ENCODE results near the gene RFTN1.

DNA sequence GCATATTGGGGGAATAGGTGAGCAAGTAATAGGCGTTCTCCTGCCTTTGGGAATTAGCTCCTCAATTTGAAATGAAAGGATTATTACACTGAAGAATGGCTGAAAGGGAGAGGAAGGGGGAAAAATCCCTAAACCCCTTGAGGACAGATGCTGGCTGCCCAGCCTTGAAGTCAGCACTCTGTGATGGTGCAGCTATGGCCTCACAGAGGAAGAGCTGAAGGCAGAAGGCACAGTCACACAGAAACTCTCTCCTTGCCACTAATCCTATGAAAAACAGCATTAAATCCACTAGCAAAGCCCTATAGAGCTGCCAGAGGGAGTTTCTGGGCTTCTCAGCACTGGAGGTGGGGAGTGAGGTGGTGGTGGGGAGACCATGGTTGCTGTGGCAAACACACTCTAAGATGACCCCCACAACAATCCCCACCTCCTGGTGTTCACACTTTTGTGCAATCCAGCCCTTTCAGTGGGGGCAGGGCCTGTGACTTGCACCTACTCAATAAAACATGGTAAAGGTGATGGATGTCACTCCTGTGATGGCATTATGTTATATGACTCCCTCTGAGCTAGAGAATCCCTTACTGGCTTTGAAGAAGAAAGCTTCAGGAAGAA lies 101.2 kb downstream of the RFTN1 start:
- TF ChIP-seq, protein P1, sequence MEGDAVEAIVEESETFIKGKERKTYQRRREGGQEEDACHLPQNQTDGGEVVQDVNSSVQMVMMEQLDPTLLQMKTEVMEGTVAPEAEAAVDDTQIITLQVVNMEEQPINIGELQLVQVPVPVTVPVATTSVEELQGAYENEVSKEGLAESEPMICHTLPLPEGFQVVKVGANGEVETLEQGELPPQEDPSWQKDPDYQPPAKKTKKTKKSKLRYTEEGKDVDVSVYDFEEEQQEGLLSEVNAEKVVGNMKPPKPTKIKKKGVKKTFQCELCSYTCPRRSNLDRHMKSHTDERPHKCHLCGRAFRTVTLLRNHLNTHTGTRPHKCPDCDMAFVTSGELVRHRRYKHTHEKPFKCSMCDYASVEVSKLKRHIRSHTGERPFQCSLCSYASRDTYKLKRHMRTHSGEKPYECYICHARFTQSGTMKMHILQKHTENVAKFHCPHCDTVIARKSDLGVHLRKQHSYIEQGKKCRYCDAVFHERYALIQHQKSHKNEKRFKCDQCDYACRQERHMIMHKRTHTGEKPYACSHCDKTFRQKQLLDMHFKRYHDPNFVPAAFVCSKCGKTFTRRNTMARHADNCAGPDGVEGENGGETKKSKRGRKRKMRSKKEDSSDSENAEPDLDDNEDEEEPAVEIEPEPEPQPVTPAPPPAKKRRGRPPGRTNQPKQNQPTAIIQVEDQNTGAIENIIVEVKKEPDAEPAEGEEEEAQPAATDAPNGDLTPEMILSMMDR (IDR thresholded peaks at IDR 0.05), result no peak
- no peak for TF ChIP-seq POLR2A (IDR thresholded peaks at IDR 0.05)

All from ovary (tissue), 3 donors.